ENCODE data around the gene FIGNL1. TPM values are rescaled to one million over a fixed set of nuclear protein-coding genes. Genes with fewer than 3 reads are reported as not detected.

Gene FIGNL1
- total RNA-seq, 2 experiments from 2014 or later, result 10.4 to 11.5 TPM

DNA sequence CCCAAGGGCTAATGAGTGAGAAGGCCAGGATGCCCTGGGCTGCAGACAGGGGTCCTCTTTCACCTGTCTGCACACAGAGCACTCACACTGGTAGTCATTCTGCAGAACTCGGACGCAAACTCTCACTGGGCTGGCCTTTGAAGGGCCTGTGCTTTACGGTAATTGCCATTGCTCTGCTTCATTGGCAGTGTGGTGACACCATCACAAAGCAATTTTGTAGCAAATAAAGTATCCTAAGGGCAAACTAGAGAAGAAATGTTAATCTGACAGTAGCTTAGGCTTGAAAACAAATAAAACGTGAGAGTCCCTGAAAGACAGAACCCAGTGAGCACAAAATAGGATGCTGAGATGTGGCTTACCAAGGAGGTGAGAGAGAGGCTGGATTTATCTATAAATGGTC, 30.6 kb upstream of the FIGNL1 start:
- CTCF ChIA-PET, result no interaction called here
- Histone ChIP-seq H3K27me3 (ENCODE audit: control insufficient read depth in 1 of 2, insufficient read depth in 2 of 2, low read length in 2 of 2) (no peaks in the 10 kb centered on the region), H3K27ac (ENCODE audit: low read depth in 1 of 2, low read length in 2 of 2) (no peak overlapping the region), H3K36me3 (ENCODE audit: insufficient read depth, low read length) (no peaks in the 10 kb centered on the region), H3K9me3 (ENCODE audit: control insufficient read depth in 1 of 2, insufficient read depth in 1 of 2, low read length in 2 of 2) (no peaks in the 10 kb centered on the region), H3K4me3 (ENCODE audit: low read length) (no peak overlapping the region), H3K4me1 (ENCODE audit: insufficient read depth, low read length) (no peaks in the 10 kb centered on the region)
- Mint-ChIP-seq H3K36me3 (ENCODE audit: low read depth) (no peaks in the 10 kb centered on the region), H3K9me3 (no peaks in the 10 kb centered on the region), H3K27ac (no peak overlapping the region), H3K4me1 (ENCODE audit: low read depth) (no peaks in the 10 kb centered on the region), H3K4me3 (no peak overlapping the region), H3K27me3 (no peaks in the 10 kb centered on the region)
- TF ChIP-seq, protein P1, sequence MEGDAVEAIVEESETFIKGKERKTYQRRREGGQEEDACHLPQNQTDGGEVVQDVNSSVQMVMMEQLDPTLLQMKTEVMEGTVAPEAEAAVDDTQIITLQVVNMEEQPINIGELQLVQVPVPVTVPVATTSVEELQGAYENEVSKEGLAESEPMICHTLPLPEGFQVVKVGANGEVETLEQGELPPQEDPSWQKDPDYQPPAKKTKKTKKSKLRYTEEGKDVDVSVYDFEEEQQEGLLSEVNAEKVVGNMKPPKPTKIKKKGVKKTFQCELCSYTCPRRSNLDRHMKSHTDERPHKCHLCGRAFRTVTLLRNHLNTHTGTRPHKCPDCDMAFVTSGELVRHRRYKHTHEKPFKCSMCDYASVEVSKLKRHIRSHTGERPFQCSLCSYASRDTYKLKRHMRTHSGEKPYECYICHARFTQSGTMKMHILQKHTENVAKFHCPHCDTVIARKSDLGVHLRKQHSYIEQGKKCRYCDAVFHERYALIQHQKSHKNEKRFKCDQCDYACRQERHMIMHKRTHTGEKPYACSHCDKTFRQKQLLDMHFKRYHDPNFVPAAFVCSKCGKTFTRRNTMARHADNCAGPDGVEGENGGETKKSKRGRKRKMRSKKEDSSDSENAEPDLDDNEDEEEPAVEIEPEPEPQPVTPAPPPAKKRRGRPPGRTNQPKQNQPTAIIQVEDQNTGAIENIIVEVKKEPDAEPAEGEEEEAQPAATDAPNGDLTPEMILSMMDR (IDR thresholded peaks at IDR 0.05), result no peak
- POLR2A ChIA-PET, result no interaction called here
- DNase-seq (no peak), ATAC-seq (ENCODE audit: poor library complexity) (no peak)
- intact Hi-C loops (cut with DNase I, micrococcal nuclease), result no loop called here

DNA sequence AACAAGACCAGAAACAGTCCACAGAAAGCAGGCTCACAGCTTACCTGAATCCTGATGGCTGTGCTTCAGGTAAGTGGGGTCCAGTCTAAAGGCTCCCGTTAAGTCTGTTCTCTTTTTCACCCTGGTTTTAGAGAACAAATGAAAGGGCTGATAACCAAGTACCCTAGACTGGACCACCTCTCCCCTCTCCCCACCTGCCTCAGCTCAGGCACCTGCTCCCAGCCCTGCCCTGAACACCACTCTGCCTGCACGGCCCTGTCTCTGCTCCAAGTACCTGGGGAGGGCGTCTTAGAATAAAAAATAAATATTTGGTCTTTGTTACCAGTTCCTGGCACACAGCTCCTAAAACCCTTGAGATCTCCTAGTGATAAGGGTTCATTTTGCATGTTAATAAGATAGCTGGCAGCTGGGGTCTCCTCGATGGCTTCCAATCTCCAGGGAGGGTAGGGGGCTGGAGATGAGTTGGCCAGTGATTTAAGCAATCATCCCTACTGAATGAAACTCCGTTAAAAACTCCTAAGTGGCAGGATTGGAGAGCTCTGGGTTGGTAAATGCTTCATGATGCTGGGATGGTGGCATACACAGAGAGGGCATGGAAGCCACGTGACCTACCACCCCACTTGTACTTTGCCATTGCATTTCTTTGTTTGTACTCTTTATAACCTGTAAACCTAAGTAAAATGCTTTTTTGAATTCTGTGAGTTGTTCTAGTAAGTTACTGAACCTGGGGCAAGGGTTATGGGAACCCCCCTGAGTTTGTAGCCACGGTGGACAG, 29.8 kb upstream of the FIGNL1 start:
- H3K4me3 ChIP-seq (ENCODE audit: low read length), result no peak overlapping the region
- Mint-ChIP-seq H3K27me3 (no peaks in the 10 kb centered on the region), H3K9me3 (no peaks in the 10 kb centered on the region), H3K36me3 (ENCODE audit: low read depth) (no peaks in the 10 kb centered on the region), H3K27ac (no peak overlapping the region), H3K4me3 (no peak overlapping the region), H3K4me1 (ENCODE audit: low read depth) (no peaks in the 10 kb centered on the region)
- H3K9me3 ChIP-seq (ENCODE audit: control insufficient read depth in 1 of 2, insufficient read depth in 1 of 2, low read length in 2 of 2), result no peaks in the 10 kb centered on the region
- intact Hi-C loops (cut with DNase I, micrococcal nuclease), result no loop called here
- ChIA-PET POLR2A (no interaction called here), CTCF (no interaction called here)
- H3K36me3 ChIP-seq (ENCODE audit: insufficient read depth, low read length), result no peaks in the 10 kb centered on the region
- DNase-seq, result no peak
- H3K4me1 ChIP-seq (ENCODE audit: insufficient read depth, low read length), result no peaks in the 10 kb centered on the region
- no peak overlapping the region for H3K27ac ChIP-seq (ENCODE audit: low read depth in 1 of 2, low read length in 2 of 2)
- no peak for ATAC-seq (ENCODE audit: poor library complexity)
- no peaks in the 10 kb centered on the region for H3K27me3 ChIP-seq (ENCODE audit: control insufficient read depth in 1 of 2, insufficient read depth in 2 of 2, low read length in 2 of 2)
- TF ChIP-seq, protein P1 (IDR thresholded peaks at IDR 0.05), result no peak

DNA sequence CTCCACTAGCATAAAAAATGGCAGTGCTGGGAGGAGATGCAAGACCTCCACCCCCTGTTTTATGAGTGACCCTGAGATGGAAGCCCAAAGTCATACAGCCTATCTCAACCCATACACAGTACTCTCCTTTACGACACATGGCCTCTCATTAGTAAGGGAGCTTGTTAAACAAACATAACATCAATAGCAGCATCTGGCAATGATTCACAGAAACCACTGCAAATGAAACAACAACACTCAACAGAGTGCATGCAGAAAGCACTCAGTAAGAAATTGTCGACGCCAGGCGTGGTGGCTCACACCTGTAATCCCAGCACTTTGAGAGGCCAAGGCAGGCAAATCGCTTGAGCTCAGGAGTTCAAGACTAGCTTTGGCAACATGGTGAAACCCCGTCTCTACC, 27.5 kb upstream of the FIGNL1 start:
- Mint-ChIP-seq H3K4me1 (ENCODE audit: low read depth) (no peaks in the 10 kb centered on the region), H3K27me3 (no peaks in the 10 kb centered on the region), H3K9me3 (no peaks in the 10 kb centered on the region), H3K4me3 (no peak overlapping the region), H3K27ac (no peak overlapping the region), H3K36me3 (ENCODE audit: low read depth) (no peaks in the 10 kb centered on the region)
- H3K27ac ChIP-seq (ENCODE audit: low read depth in 1 of 2, low read length in 2 of 2), result no peak overlapping the region
- ATAC-seq (ENCODE audit: poor library complexity), result no peak
- no peaks in the 10 kb centered on the region for H3K4me1 ChIP-seq (ENCODE audit: insufficient read depth, low read length)
- ChIA-PET CTCF (interaction anchor here (1.0 kb wide), 1 partner anchor 9 kb away, joined by 4 read pairs; no protein-coding TSS in a partner anchor), POLR2A (interaction anchor here (0.7 kb wide), 1 partner anchor 17 kb away, joined by 3 read pairs; no protein-coding TSS in a partner anchor)
- no peak overlapping the region for H3K4me3 ChIP-seq (ENCODE audit: low read length)
- intact Hi-C loops (cut with DNase I, micrococcal nuclease), result no loop called here
- DNase-seq, result no peak
- TF ChIP-seq, protein P1 (IDR thresholded peaks at IDR 0.05), result no peak
- H3K9me3 ChIP-seq (ENCODE audit: control insufficient read depth in 1 of 2, insufficient read depth in 1 of 2, low read length in 2 of 2), result no peaks in the 10 kb centered on the region
- no peaks in the 10 kb centered on the region for H3K36me3 ChIP-seq (ENCODE audit: insufficient read depth, low read length)
- no peaks in the 10 kb centered on the region for H3K27me3 ChIP-seq (ENCODE audit: control insufficient read depth in 1 of 2, insufficient read depth in 2 of 2, low read length in 2 of 2)
